ENCODE results near the gene TPRG1.

The TPRG1 gene

DNA sequence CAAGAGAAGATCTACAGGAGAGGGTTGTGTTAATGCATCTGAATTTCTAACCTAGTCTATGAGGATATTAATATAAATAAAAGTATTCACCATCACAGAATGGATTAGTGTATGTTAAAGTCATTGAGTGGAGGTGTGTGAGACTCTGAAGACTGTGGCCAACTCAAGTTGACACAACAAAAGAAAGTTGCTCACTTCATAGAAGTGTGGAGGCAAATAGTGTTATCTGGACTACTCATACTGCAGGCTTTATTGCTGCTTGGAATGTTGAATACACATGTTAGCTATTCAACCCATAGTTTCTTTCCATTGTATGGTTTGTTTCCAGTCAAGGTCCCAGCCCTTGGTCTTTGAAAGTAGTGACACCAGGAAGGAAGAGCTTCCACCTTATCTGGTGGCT is 38.0 kb upstream of the TPRG1 start:
- Histone ChIP-seq H3K27ac (replicated peaks) (no peak overlapping the region), H3K4me3 (replicated peaks; ENCODE audit: insufficient read depth, low read length) (no peak overlapping the region), H3K27me3 (ENCODE audit: insufficient read depth, poor library complexity, severe bottlenecking) (no peaks in the 10 kb centered on the region)
- TF ChIP-seq, protein P1, sequence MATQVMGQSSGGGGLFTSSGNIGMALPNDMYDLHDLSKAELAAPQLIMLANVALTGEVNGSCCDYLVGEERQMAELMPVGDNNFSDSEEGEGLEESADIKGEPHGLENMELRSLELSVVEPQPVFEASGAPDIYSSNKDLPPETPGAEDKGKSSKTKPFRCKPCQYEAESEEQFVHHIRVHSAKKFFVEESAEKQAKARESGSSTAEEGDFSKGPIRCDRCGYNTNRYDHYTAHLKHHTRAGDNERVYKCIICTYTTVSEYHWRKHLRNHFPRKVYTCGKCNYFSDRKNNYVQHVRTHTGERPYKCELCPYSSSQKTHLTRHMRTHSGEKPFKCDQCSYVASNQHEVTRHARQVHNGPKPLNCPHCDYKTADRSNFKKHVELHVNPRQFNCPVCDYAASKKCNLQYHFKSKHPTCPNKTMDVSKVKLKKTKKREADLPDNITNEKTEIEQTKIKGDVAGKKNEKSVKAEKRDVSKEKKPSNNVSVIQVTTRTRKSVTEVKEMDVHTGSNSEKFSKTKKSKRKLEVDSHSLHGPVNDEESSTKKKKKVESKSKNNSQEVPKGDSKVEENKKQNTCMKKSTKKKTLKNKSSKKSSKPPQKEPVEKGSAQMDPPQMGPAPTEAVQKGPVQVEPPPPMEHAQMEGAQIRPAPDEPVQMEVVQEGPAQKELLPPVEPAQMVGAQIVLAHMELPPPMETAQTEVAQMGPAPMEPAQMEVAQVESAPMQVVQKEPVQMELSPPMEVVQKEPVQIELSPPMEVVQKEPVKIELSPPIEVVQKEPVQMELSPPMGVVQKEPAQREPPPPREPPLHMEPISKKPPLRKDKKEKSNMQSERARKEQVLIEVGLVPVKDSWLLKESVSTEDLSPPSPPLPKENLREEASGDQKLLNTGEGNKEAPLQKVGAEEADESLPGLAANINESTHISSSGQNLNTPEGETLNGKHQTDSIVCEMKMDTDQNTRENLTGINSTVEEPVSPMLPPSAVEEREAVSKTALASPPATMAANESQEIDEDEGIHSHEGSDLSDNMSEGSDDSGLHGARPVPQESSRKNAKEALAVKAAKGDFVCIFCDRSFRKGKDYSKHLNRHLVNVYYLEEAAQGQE (IDR thresholded peaks at IDR 0.05; ENCODE audit: insufficient replicate concordance, low read depth) = no peak
- TF ChIP-seq POLR2AphosphoS5 (IDR thresholded peaks at IDR 0.05; ENCODE audit: low read depth) (no peak), GABPA (IDR thresholded peaks at IDR 0.05; ENCODE audit: low read depth) (no peak), SPI1 (IDR thresholded peaks at IDR 0.05; ENCODE audit: borderline replicate concordance, low read depth) (no peak)
- TF ChIP-seq, protein P2, sequence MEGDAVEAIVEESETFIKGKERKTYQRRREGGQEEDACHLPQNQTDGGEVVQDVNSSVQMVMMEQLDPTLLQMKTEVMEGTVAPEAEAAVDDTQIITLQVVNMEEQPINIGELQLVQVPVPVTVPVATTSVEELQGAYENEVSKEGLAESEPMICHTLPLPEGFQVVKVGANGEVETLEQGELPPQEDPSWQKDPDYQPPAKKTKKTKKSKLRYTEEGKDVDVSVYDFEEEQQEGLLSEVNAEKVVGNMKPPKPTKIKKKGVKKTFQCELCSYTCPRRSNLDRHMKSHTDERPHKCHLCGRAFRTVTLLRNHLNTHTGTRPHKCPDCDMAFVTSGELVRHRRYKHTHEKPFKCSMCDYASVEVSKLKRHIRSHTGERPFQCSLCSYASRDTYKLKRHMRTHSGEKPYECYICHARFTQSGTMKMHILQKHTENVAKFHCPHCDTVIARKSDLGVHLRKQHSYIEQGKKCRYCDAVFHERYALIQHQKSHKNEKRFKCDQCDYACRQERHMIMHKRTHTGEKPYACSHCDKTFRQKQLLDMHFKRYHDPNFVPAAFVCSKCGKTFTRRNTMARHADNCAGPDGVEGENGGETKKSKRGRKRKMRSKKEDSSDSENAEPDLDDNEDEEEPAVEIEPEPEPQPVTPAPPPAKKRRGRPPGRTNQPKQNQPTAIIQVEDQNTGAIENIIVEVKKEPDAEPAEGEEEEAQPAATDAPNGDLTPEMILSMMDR (IDR thresholded peaks at IDR 0.05; ENCODE audit: insufficient read depth, low read length) = no peak
- no peak for DNase-seq (ENCODE audit: low read depth in 1 of 2, low spot score in 1 of 2)

DNA sequence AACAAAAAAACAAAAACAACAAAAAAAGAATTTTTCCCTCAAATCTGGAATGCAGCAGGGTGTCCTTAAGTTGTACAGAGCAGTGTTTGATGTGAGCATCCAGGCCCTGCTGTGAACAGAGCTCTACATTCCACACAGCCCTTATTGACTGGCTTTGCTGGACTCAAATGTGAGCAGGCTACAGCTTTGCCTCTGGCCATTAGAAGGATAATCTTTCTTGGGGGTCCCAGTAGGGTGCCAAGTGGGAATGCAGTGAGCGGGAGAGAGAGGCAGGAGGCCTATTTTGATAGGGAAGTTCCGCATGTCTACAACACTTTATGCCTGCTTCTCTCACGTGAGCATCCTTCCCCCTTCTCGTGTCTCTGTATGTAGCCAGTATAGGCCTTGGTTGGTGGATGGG is 34.4 kb upstream of the TPRG1 start:
- no peak overlapping the region for H3K27ac ChIP-seq (replicated peaks)
- H3K27me3 ChIP-seq (ENCODE audit: insufficient read depth, poor library complexity, severe bottlenecking) = no peaks in the 10 kb centered on the region
- TF ChIP-seq POLR2AphosphoS5 (IDR thresholded peaks at IDR 0.05; ENCODE audit: low read depth) = no peak
- TF ChIP-seq, protein P1 (IDR thresholded peaks at IDR 0.05; ENCODE audit: insufficient replicate concordance, low read depth) = no peak
- TF ChIP-seq GABPA (IDR thresholded peaks at IDR 0.05; ENCODE audit: low read depth) = no peak
- TF ChIP-seq, protein P2 (IDR thresholded peaks at IDR 0.05; ENCODE audit: insufficient read depth, low read length) = no peak
- TF ChIP-seq SPI1 (IDR thresholded peaks at IDR 0.05; ENCODE audit: borderline replicate concordance, low read depth) = no peak
- no peak for DNase-seq (ENCODE audit: low read depth in 1 of 2, low spot score in 1 of 2)
- H3K4me3 ChIP-seq (replicated peaks; ENCODE audit: insufficient read depth, low read length) = no peak overlapping the region

DNA sequence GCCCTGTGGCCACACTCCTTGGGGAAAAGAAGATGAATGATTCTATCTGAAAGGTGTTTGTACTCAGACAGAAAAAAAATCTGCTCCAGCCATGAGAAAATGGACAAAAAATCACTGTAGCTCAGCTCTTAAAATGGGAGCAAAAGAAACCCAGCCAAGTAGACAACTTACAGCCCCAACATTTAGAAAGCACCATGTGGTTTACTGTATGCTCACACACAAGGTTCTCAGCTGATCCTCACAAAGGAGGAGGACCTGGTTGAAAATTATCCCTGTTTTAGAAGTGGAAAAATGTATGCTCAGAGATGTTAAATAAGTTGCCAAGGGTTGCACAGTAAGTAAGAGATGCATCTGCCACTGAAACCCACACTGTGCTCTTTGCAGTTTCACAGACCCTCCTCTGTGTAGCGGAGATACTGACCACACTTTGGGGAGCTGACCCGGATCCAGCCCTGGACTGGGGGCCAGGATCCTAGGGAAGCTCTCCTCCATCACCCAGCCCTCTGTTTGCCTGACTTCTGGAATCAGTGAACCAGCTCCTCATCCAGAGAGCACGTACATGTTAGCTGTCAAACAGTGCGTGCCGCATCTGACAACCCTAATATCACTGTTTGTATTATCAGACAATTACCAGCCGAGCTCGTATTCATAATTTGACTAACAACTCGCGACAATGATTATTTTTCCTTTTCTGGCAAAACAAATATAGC is 32.7 kb upstream of the TPRG1 start:
- no peak overlapping the region for H3K4me3 ChIP-seq (replicated peaks; ENCODE audit: insufficient read depth, low read length)
- TF ChIP-seq, protein P1 (IDR thresholded peaks at IDR 0.05; ENCODE audit: insufficient replicate concordance, low read depth) = no peak
- TF ChIP-seq SPI1 (IDR thresholded peaks at IDR 0.05; ENCODE audit: borderline replicate concordance, low read depth) = no peak
- no peak for TF ChIP-seq GABPA (IDR thresholded peaks at IDR 0.05; ENCODE audit: low read depth)
- TF ChIP-seq, protein P2 (IDR thresholded peaks at IDR 0.05; ENCODE audit: insufficient read depth, low read length) = no peak
- no peak for TF ChIP-seq POLR2AphosphoS5 (IDR thresholded peaks at IDR 0.05; ENCODE audit: low read depth)
- H3K27ac ChIP-seq (replicated peaks) = no peak overlapping the region
- DNase-seq (ENCODE audit: low read depth in 1 of 2, low spot score in 1 of 2) = no peak
- no peaks in the 10 kb centered on the region for H3K27me3 ChIP-seq (ENCODE audit: insufficient read depth, poor library complexity, severe bottlenecking)
